ENCODE measurements around the gene PRXL2C.
A peak's percentile ranks its signal among the peaks of the same experiment; 100 is the strongest.

The PRXL2C gene

DNA sequence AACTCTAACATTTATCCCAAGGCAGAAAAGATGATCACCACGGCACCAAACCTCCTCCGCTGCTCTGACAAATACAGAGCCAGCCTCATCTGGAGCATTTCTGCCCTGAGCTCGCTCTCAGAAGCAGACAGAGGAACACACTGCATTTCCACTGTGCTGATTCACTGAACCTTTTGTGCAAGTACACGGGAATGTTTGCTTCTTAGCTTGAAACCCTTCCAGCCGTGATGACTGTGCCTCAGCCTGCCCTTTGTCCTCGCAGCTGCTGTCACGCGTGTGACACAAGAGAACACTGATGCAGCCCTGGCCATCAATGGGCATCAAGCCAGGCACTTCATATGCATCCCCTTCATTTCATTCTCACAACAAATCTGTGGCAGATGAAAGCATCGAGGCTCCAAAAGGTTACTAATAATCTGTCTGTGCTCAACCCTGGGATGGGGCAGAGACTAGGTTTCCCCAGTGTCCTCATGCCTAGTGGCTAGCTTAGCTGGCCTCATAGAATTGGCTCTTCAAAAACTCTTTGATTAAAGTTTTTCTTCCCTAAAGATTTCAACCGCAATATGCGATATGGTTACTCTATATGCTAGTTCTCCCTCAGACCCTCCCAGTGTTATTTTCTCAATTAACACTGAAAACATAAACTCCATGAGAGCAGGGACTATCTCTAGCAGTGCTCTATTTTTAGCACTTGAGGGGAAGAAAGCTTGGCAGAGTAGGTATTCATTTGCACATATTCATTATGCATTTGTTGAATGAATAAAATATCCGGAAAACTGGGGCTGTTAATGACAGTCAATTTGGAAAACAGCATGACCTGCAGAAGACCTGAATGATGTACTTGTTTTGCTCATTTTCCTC is 42.8 kb downstream of the PRXL2C start:
- Histone ChIP-seq H3K27ac (peak overlapping the region; percentile 58), H3K9ac (ENCODE audit: insufficient read length) (peak overlapping the region; percentile 54), H3K4me3 (peak overlapping the region; percentile 75), H3K36me3 (ENCODE audit: insufficient read depth, low read length) (no peaks in the 10 kb centered on the region), H3K9me3 (ENCODE audit: low read depth, low read length) (no peaks in the 10 kb centered on the region)
- DNase-seq (ENCODE audit: low read depth, low spot score) = no peak
- TF ChIP-seq POLR2AphosphoS5 (IDR thresholded peaks at IDR 0.05; ENCODE audit: borderline replicate concordance, low read depth, low read length) (no peak), FOXP2 (optimal IDR thresholded peaks at IDR 0.05; ENCODE audit: control extremely low read depth, extremely low read length, insufficient read depth) (peak; percentile 19)

- Histone ChIP-seq H3K4me3 (no peak overlapping the region), H3K9me3 (ENCODE audit: low read depth, low read length) (no peaks in the 10 kb centered on the region), H3K36me3 (ENCODE audit: insufficient read depth, low read length) (no peaks in the 10 kb centered on the region), H3K27ac (peak overlapping the region; percentile 58; the same call in 1 of the 2 replicates), H3K9ac (ENCODE audit: insufficient read length) (no peak overlapping the region)
- TF ChIP-seq EZH2 (IDR thresholded peaks at IDR 0.05) (no peak), FOXP2 (optimal IDR thresholded peaks at IDR 0.05; ENCODE audit: control extremely low read depth, extremely low read length, insufficient read depth) (no peak), POLR2AphosphoS5 (IDR thresholded peaks at IDR 0.05; ENCODE audit: borderline replicate concordance, low read depth, low read length) (no peak)
- DNase-seq (ENCODE audit: low read depth, low spot score) = no peak
Observed at GRCh38 chr9:96611302-96611701, 43.8 kb downstream of the PRXL2C start.

- TF ChIP-seq FOXP2 (optimal IDR thresholded peaks at IDR 0.05; ENCODE audit: control extremely low read depth, extremely low read length, insufficient read depth) = no peak
- TF ChIP-seq EZH2 (IDR thresholded peaks at IDR 0.05) = no peak
- no peak for TF ChIP-seq POLR2AphosphoS5 (IDR thresholded peaks at IDR 0.05; ENCODE audit: borderline replicate concordance, low read depth, low read length)
- Histone ChIP-seq H3K9me3 (ENCODE audit: low read depth, low read length) (no peaks in the 10 kb centered on the region), H3K27ac (no peak overlapping the region), H3K9ac (ENCODE audit: insufficient read length) (no peak overlapping the region), H3K4me3 (no peak overlapping the region), H3K36me3 (ENCODE audit: insufficient read depth, low read length) (no peaks in the 10 kb centered on the region)
- DNase-seq (ENCODE audit: low read depth, low spot score) = no peak
Observed at GRCh38 chr9:96609732-96610131, 45.4 kb downstream of the PRXL2C start.

GRCh38 chr9:96607971-96608370 is 47.1 kb downstream of the PRXL2C start:
- peak overlapping the region; percentile 51; the same call in 1 of the 2 replicates for H3K27ac ChIP-seq
- no peaks in the 10 kb centered on the region for H3K9me3 ChIP-seq (ENCODE audit: low read depth, low read length)
- no peak overlapping the region for H3K4me3 ChIP-seq
- H3K9ac ChIP-seq (ENCODE audit: insufficient read length) = no peak overlapping the region
- no peaks in the 10 kb centered on the region for H3K36me3 ChIP-seq (ENCODE audit: insufficient read depth, low read length)
- TF ChIP-seq EZH2 (IDR thresholded peaks at IDR 0.05) = no peak
- no peak for TF ChIP-seq POLR2AphosphoS5 (IDR thresholded peaks at IDR 0.05; ENCODE audit: borderline replicate concordance, low read depth, low read length)
- no peak for TF ChIP-seq FOXP2 (optimal IDR thresholded peaks at IDR 0.05; ENCODE audit: control extremely low read depth, extremely low read length, insufficient read depth)
- no peak for DNase-seq (ENCODE audit: low read depth, low spot score)

DNA sequence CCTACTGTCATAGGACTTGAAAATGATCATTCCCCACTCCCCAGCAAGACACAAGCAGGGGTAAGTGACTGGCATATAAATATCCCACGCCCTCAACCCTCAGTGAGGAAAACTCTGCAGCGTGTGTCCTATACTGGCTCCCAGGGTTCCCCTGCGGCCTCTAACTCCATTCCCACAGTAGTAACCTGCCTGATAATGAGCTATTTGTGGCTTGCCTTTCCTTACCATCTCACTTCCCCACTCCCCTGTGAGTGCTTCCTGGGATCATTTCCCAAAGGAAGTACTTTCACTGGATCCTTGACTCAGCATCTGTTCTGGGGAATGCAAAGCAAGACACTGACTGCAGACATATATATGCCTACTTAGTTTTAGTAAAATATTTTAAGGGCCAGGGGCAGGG is 49.8 kb downstream of the PRXL2C start:
- Histone ChIP-seq H3K36me3 (ENCODE audit: insufficient read depth, low read length) (no peaks in the 10 kb centered on the region), H3K9me3 (ENCODE audit: low read depth, low read length) (no peaks in the 10 kb centered on the region), H3K27ac (peak overlapping the region; percentile 64; the same call in 1 of the 2 replicates), H3K9ac (ENCODE audit: insufficient read length) (no peak overlapping the region), H3K4me3 (0 out of 2 replicates have a peak overlapping the region, but pooled peaks have one; percentile 17)
- no peak for DNase-seq (ENCODE audit: low read depth, low spot score)
- TF ChIP-seq EZH2 (IDR thresholded peaks at IDR 0.05) = no peak
- TF ChIP-seq POLR2AphosphoS5 (IDR thresholded peaks at IDR 0.05; ENCODE audit: borderline replicate concordance, low read depth, low read length) = no peak
- TF ChIP-seq FOXP2 (optimal IDR thresholded peaks at IDR 0.05; ENCODE audit: control extremely low read depth, extremely low read length, insufficient read depth) = no peak

DNA sequence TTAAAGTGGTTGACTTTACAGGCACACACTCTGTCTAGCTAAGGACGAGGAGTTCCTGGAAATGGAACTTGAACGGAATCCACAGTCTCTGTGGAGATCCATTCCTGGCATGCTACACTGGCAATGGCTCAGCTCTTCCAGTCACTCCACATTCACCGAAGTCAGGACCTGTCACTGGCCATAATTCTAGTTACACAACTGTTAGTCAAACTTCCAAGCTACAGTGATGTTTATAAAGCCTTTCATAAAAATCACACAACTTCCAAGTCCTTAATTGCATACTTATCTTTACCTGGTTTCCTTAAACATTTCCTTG is 51.2 kb downstream of the PRXL2C start:
- Histone ChIP-seq H3K4me3 (no peak overlapping the region), H3K36me3 (ENCODE audit: insufficient read depth, low read length) (no peaks in the 10 kb centered on the region), H3K27ac (no peak overlapping the region), H3K9me3 (ENCODE audit: low read depth, low read length) (no peaks in the 10 kb centered on the region), H3K9ac (ENCODE audit: insufficient read length) (no peak overlapping the region)
- DNase-seq (ENCODE audit: low read depth, low spot score) = no peak
- TF ChIP-seq EZH2 (IDR thresholded peaks at IDR 0.05) = no peak
- TF ChIP-seq FOXP2 (optimal IDR thresholded peaks at IDR 0.05; ENCODE audit: control extremely low read depth, extremely low read length, insufficient read depth) = no peak
- no peak for TF ChIP-seq POLR2AphosphoS5 (IDR thresholded peaks at IDR 0.05; ENCODE audit: borderline replicate concordance, low read depth, low read length)

DNA sequence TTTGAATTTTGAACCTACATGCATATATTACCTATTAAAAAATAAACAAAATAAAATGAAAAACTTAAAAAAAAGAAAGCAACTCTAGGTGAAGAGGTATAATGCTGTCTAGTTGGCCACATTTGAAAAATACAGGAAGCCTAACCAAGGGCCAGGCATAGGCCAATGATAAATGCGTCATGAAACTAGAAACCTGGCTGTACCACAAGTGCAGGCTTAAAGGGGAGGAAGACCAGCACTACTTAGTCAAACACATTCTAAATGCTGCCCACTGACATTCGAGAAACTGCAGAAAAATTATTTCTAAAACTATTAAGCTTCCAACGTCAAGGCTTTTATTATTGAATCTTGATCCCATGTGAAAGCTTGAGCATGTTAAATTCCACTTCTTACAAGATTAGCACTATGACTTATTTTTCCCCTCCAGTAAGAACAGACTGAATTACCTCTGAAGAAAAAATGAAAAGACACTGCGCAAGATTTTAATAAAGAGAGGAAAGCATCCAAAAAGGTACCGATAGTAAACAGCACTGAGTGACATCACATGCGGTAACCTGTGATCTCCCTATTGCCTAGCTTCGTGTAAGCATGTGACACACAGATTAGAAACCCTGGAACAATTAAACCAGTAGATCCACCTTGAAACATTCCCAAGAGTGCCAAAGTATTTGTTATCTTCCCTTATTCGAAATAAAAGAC is 51.7 kb downstream of the PRXL2C start:
- H3K36me3 ChIP-seq (ENCODE audit: insufficient read depth, low read length) = no peaks in the 10 kb centered on the region
- DNase-seq (ENCODE audit: low read depth, low spot score) = no peak
- no peaks in the 10 kb centered on the region for H3K9me3 ChIP-seq (ENCODE audit: low read depth, low read length)
- H3K27ac ChIP-seq = no peak overlapping the region
- no peak overlapping the region for H3K4me3 ChIP-seq
- TF ChIP-seq EZH2 (IDR thresholded peaks at IDR 0.05) = no peak
- TF ChIP-seq FOXP2 (optimal IDR thresholded peaks at IDR 0.05; ENCODE audit: control extremely low read depth, extremely low read length, insufficient read depth) = no peak
- no peak for TF ChIP-seq POLR2AphosphoS5 (IDR thresholded peaks at IDR 0.05; ENCODE audit: borderline replicate concordance, low read depth, low read length)
- no peak overlapping the region for H3K9ac ChIP-seq (ENCODE audit: insufficient read length)

GRCh38 chr9:96599298-96599697 is 55.8 kb downstream of the PRXL2C start:
- Histone ChIP-seq H3K36me3 (ENCODE audit: insufficient read depth, low read length) (no peaks in the 10 kb centered on the region), H3K9ac (ENCODE audit: insufficient read length) (no peak overlapping the region), H3K9me3 (ENCODE audit: low read depth, low read length) (no peaks in the 10 kb centered on the region), H3K4me3 (no peak overlapping the region), H3K27ac (no peak overlapping the region)
- TF ChIP-seq FOXP2 (optimal IDR thresholded peaks at IDR 0.05; ENCODE audit: control extremely low read depth, extremely low read length, insufficient read depth) (no peak), EZH2 (IDR thresholded peaks at IDR 0.05) (no peak), POLR2AphosphoS5 (IDR thresholded peaks at IDR 0.05; ENCODE audit: borderline replicate concordance, low read depth, low read length) (no peak)
- DNase-seq (ENCODE audit: low read depth, low spot score) = no peak

Data from SK-N-MC (cell line).